NOMO-1 (cell line): ENCODE data around the gene WDR20.

Experiments used
- DNase-seq, 2 experiments: peaks; one replicate each; lab custom pipeline; 2025; ENCODE audit not compliant: unreplicated experiment in 2 of 2; lab: John Stamatoyannopoulos, UW

WDR20 gene

DNA sequence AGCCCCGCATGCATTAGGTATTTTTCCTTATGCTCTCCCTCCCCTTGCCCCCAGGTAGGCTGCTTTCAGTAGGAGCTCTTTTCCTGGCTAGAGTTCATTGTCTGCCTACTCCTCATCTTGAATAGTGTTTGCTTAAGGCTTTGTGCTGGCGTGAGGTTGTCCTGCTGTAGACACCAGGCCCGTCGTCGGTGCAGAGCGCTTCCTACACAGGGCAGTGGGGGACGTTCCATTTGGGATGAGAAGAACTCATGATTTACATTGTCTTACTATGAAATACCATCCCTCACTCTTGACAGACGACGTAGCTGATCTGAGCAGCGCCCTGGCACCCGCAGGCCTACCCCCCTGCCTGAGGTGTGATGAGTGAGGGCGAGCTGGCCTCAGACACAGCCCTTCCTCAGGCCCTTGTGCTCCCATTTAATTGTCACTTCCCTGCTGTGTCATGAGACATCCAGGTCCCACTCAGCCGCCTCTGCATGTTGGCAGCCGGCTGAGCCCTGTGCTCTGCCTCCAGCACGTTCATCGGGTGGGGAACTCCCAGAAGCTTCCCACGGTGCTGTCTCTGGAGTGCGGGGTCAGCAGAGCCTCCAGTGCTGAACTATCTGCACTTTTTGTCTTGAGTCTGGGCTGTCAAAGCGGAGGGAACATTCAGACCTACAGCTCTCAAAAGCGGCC, 76.0 kb downstream of the WDR20 start:
- DNase-seq, result no peak

DNA sequence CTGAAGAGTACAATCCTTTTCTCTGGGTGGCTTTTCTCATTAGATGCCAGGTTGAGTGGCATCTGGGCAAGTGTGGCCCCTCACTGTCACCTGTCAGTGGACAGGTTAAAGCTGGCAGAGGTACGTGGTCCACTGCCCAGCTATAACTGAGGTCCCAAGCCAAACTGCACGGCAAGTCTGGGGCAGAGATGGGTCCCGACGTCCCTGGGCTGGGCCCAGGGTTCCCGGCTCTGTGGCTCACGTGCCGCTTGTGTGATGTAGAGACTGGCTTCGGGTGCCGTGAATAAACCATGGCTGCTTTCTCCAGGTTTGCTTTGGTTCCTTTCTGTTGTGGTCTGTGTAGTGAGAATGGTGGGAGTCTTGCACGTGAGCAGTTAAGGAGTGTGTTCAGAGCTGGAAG, 77.7 kb downstream of the WDR20 start:
- no peak for DNase-seq

DNA sequence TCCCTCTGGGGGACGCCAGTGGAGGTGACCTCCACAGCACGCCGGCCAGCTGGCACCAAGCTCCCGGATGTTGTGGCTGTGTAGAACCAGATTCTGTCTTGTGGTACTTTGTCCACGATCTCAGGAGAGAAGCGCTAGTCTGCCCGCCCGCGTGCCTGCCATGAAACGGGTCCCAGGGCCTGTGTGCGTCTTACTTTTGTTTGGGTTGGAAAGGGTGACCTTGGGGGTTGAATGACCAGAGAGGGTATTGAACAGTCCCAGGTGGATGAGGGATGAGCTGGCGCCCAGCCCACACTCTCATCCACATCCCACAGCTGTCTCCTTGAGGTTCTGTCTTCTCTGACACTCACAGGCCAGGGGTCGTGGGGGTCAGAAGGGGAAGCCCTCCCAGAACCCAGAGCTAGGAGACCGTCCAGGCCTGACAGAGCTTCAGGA, 78.3 kb downstream of the WDR20 start:
- DNase-seq, result no peak

DNA sequence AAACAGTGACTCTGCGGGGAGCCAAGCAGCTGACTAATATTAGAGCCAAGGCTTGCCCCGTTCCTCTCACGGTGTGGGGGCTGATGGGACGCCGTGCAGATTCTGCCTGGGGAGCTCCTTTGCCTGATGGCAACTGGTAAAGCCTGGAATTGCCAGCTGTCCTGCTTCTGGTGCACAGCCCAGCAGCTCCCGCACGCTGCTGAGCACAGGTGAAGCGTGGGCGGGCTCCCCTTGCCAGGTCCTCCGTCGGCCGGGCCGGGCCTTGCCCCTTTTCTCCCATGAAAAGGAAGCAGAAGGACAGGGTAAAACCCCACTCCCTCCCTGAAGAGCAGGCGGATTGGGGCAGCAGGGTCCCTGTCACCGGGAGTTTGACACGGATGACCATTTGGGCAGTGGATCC, 79.0 kb downstream of the WDR20 start:
- no peak for DNase-seq

DNA sequence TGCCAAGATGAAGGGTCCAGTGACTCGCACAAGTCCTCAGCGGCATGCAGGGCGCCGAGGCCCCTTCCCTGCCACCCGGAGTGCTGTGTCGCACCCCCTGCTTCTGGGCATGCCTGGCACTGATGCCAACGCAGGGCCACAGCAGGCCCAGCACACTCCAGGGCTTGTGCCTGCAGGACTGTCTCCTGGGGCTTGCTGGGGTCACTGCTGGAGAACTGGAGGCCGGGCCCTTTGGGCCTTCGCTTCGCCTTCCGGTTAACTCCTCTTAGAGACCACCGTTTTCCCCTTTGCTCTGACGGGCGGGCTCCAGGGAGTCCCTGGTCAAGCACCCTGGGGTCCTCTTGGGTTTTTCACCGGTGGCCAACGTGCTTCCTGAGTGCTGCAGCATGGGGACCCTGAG, 79.6 kb downstream of the WDR20 start:
- DNase-seq, result no peak

DNA sequence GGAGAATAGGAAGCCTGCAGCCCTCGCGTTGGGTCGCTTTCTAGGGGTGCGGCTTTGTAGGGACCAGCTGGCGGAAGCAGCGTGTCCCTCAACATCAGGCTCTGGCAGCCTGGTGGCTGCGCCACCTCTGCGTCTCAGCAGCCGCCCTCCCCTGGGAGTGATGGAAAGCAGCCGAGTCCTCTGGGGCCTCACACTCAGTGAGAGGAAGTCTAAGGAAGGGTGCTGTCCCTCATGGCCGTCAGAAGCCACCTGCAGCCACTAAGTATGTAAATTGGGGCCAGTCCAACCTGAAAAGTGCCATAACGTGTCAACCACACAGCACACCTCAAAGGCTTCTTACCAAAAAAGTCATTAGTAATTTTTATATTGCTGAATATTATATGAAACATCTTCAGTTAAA, 80.3 kb downstream of the WDR20 start:
- no peak for DNase-seq

DNA sequence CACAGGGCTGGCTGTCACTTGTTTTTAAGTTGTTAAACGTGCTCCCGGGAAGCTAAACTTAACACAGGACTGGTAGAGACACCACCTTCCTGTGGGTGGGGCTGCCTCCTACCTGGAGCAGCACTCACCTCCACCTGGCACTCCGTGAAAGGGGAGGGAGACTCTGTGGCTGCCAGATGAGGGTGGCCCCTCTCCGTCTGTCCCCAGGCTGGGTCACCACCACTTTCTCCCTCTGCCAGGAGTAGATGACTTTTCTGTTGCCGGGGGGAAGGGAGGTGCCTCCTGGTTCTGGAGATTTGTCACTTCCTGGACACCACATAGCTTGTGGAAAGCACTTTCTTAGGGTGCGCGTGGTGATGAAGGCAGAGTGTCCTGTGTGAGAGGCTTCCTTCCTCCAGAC, 81.3 kb downstream of the WDR20 start:
- DNase-seq, result no peak

DNA sequence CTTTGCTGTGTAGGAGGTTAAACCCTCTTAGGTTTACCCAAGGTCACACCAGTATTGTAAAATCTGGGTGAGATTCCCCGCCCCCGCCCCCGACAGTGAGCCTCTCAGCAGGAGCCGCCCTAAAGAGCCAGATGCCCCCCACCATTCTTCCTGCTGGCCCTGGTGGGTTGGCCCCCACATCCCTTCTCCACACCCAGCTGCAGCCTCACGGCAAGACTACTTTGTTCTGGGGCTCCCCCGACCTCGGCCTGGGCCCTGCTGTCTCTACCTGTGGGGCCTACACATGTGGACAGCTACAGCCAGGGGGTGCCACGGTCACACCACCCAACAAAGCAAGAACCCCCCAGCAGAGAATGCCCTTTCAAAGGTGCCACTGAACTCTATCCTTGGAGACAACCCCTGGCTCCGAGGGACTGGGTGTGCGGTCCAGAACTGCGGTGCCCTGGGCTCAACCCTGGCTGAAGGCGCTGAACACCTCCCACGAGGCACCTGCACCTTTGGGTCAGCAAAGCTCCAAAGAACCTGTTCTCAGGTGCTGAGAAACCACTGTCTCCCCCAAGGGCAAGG, 82.4 kb downstream of the WDR20 start:
- DNase-seq, result no peak

DNA sequence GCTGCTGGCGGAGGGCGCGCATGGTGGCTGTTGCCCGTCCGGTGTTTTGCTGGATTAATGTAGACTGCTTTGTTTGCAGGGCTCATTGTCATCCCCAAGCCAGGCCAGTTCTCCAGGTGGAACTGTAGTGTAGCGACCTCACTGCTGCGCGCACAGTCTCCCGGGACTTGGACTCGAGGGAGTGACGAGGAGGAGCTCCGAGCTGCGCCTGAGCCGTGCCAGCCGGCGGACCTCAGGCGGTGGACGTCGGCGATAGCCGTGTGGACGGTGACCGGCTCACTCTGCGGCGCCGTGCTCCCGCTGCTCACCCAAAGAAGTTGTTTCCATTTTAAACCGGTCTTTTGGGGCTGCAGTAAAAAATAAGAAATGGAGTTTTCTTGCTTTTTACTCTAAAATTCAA, 83.1 kb downstream of the WDR20 start:
- DNase-seq, result no peak

DNA sequence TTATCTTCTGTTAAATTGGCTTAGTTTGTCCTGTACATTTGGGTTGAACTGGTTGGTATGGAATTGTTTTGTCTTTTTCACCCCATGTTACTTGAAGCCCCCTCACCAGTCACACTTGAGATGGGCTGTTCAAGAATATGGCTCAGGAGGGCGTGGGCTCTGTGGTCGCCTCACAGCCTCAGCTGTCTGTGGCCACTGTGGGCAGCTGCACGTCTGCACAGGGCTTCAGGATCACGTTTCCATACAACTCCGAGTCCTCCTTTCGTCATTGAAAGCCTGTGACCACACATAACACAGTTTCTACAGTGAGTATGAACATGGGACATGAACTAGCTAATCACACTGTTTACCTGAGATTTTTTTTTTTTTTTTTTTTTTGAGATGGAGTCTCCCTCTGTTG, 84.0 kb downstream of the WDR20 start:
- no peak for DNase-seq

DNA sequence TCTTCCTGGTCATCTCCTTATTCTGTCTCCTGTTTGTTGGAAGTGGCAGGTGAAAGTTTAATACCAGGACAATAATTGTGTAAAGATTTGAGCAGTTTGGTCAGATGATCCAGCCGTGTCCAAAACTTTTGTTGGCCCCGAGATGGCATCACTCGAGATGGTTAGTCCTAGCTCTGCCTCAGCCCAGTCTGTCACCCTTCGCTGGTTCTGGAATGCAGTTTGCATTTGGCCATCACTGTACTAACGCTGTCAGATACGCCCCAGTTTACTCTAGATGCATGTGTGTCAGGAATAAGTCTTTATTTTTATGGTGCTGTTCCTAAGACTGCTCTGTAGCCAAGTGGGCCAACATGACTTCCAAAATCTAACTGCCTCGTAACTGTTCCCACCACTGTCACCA, 85.7 kb downstream of the WDR20 start:
- no peak for DNase-seq

DNA sequence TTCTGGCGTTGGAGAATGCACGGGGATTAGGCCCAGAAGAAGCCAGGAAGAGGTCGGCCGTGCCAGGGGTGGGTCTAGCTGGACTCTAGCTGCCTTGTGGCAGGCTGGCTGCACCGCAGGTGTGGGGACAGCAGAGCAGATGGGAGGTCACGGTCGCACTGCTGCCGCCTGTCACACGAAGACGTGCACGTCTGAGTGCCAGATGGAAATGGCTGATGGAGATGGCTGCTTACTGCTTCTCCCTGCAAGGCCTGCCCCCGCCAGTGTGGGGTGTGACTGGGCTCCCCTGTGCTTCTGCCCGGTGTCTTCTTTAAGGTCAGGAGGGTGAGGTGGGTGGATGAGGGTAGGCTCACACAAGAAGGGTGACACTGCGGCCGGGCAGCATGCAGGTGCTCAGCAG, 86.2 kb downstream of the WDR20 start:
- DNase-seq, result no peak

DNA sequence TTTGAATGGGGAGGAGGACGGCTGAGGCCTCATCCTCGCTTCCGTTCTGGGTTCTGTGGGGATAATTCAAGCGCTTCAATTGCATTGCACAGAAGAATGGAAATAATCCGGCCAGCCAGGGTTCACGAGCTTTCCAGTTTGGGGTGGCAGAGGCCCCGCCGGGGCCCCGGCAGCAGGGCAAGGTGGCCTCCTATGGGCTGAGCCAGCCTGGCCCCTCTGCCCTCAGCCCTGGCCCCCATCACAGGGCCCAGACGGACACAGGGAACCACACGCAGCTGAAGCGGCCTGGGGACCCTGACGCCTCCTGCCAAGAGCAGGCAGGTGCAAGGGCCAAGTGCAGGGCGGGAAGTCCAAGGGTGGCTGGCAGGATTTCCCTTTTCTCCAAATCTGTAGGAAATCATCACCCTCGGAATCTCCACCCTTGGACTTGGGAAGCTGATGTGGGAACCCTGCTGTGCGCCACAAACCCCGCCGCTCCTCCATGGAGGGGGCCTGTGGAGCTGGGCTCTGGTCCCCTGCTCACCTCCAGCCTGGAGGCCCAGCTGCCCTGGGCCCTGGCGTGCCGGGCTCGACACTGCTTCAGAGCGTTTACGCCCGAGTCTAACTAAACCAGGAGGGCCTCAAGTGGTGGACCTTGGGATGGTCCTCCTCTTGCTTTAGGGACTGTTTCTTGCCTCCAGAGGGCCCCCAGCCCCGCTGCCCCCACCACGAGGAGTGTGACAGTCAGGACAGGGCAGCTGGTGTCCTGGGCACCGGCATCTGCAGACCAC, 86.8 kb downstream of the WDR20 start:
- DNase-seq, result no peak

DNA sequence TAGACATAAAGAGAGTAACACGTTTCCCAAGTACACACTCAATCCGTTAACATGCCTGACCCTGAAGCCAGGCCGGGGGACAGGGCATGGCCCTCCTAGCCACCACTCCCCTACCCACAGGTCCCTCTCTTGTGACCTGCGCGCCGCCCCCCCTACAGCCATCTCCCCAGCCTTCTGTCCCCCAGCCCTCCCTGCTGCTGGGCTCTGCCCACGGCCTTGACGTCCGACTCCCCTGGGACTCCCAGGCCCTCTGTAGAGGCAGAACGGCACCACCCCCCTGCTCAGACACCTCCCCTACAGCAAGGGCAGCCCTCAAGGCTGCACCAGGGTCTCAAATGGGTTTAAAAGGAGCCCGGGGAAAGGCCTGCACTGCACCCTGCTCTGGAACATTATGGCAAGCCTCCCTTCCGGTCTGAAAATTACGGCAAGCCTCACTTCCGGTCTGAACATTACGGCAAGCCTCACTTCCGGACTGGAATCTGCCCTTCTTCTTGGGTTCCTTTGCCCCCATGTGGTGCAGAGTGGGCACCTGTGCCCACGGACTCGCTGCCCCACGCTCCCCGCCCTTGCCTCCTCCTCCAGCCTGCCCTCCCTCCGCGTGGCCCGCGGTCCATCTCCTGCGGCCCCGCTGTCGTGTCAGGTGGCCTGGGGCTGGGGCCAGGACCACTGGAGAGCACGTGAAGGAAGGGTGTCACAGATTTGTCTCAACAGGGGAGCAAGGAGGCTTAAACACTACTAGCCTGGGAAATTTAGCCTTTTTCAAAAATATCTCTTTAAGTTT, 87.7 kb downstream of the WDR20 start:
- no peak for DNase-seq

DNA sequence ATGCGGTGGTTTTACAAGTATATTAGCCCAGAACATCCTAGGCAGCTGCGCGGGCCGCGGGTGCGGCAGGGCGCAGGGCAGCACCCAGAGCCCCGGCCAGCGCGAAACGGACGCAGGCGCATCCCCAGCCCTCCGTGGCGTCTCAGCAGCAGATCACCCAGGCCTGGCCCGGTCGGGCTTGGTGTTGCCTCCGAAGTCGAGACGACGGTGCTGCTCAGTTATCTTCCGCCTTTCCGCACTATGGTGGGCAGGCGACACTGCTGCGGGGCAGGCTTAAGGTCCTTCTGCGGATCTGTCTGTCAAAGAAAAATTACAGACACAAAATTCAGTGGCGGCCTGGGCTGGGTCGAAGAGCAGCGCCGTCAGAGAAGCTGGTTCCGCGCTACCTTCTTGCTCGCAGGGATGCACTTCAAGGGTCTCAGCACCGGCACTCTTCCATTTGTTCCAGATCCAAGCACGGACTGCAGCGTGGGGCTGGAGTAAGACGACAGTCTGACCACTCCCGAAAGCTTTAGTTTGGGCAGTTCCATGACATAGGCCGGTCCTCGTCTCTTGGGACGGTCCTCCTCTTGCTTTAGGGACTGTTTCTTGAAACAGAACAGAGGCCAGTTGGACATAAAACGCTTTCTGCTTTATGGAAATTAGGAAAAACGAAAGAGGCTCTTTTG, 89.5 kb downstream of the WDR20 start:
- DNase-seq, result no peak

DNA sequence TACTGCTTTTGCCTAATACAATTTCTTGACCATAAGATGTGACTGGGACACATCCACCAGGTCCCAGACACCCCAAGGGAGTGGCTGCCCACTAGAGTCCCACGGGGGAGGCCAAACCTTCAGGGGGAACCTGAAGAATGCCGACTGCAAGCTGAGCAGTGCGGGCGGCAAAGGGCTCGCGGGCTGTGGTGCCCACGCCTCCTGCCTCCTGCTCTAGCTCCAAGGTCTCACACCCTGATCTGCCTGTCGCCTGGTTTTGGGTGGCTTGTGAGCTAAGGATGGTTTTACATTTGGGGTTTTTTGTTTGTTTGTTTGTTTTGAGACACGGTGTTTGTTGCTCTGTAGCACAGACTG, 90.0 kb downstream of the WDR20 start:
- DNase-seq, result no peak

DNA sequence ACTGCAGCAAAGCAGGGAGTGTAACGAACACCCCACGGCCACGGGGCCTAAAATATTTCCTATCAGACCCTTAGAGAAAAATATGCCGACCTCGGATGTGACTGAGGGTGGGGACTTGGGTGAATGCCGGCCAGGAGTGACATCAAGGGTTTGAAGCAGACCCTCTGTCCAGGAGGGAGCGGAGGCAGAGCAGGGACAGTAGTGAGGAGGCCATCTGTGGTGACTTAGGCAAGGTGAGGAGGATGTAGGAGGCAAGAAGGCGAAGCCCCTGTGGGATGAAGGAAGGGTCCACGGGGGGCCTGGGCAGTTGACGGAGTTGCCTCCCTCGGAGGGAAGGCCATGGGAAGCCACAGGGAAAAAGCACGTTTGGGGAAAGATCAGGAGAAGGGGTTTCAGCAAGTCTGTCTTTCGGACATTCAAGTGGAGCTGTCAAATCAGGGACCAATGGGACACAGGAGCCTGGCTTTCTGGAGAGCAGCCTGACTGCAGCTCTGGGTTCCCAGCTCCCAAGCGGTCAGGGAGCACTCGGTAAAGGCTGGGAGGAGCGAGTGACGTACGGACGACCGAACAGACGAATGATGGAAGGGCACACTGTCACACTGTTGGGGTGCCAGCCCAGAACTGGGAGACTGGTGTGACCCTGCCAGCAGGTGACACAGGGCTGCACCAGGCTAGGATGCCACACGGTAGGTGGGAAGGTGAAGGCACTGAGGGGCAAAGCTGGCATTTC, 90.9 kb downstream of the WDR20 start:
- DNase-seq, result no peak

DNA sequence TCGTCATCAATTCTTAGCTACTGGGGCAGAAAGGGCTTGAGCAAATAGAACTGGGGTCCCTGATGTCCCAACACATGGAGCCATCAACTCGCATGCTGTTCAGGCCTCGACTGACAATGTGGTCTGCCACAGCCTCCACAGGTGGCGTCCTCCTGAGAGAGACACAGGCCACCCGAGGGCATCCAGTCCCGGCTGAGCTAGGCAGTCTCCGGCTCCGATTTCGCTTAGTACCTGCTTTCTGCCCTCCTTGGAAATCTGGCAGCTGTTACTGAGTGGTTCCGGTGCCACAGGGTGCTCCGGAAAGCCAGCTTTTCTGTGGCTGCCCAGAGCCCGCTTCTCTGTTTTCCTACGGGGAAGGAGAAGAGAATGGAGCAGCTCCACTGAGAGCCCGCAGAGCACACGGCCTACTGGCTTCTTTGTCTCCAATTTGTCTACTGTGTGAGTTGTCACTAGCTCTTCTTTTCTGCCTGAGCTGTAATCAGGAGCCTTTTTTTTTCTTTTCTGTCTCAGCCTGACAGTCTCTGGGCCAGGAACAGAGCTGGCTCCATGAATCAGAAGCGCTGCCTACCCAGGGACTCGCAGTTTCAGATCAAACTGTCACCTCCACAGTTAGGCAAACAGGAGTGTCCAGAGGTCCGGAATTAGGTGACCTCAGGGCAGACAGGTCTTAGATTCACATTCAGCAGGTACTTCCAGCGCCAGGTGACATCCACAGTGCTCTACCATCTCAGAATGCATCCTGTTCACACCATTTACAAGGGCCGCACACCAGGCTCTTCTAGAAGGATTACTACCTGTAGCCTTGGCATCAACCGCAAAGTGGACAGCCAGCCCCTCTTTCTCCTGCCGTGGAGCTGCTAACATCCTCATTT, 92.0 kb downstream of the WDR20 start:
- no peak for DNase-seq

DNA sequence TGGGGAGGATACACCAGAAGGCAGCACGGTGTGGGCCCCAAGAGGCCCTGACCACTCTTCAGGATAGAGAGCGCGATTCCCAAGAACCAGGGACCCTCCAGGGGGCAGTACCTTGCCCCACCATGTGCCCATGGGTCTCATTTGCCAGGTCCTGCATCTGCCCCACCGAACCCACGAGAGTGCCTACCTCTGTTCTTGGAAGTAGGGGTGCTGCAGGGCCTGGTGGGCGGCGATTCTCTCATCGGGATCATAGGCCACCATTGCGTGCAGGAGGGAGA, 92.6 kb downstream of the WDR20 start:
- no peak for DNase-seq

DNA sequence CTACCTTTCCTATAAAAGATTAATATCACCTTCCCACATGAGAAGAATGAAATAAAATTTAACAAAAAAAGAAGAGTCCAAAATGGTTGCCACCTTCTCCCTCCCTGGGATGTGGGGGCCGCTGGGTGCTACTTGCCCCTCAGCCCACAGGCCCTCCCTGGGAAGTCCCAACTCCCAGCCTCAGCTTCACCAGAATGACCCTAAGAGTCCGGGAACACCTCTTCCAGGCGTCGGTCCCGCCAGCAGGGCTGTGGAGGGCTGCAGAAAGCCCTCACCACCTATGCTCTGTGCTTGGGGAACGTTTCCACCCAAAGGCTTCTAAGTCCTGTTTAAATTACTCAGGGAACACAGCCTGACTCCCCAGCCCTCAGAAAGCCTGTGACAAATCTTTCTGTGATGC, 93.4 kb downstream of the WDR20 start:
- no peak for DNase-seq
